A172 (cell line): ENCODE results near the gene USP21. TPM values are rescaled to one million over a fixed set of nuclear protein-coding genes. Genes with fewer than 3 reads are reported as not detected.

Experiments
- DNase-seq: peaks from one replicate; pipeline ENCODE4 v3.0.0-alpha.2; 2015; ENCODE audit warnings: low spot score
- total RNA-seq: library from RNA; depleted of rRNA; stranded (reverse); fragments of >200 nt; shearing (Covaris generic); gene quantifications from 2 replicates; pipeline ENCODE4 v1.2.3, GENCODE V29; 2014

Gene USP21
- total RNA-seq, 1 experiment from 2014 or later = 5.2 TPM

DNA sequence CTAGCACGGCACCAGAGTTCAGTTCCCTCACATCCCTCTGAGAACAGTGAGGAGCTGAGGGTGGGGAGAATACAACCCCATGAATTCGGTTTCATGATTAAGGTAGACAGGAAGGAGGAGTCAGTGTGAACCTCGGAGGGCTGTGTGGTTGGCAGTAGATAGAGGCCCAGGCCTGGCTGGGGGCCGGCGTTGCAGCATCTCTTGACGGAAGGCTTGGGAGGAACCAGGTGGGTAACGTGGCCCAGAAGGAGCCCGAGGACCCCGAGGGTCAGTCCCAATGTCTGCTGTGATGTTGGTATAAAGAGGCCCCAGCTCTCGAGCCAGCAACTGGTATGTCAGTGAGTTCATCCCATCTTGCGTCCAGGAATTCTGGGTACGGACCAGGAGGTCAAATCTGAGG lies 12.4 kb downstream of the USP21 start:
- DNase-seq = no peak

DNA sequence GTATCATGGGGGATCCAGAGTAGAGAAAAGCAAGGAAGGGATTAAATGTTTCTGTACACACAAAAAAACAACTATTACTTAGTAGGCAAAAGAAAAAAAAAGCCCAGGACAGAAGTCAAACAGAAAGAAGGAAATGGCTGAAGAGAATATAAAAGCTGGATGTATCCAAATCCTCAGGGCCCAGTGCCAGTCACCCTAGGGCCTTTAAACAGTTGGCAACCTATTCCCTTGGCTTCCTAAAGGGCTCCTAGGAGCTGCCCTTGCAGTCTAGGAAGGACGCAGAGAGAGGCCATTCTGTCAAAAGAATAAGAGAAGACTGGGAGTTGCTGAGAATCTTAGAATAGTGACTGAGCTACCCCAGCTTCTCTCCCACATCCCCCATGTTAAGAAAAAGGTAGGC lies 13.0 kb downstream of the USP21 start:
- DNase-seq = no peak

DNA sequence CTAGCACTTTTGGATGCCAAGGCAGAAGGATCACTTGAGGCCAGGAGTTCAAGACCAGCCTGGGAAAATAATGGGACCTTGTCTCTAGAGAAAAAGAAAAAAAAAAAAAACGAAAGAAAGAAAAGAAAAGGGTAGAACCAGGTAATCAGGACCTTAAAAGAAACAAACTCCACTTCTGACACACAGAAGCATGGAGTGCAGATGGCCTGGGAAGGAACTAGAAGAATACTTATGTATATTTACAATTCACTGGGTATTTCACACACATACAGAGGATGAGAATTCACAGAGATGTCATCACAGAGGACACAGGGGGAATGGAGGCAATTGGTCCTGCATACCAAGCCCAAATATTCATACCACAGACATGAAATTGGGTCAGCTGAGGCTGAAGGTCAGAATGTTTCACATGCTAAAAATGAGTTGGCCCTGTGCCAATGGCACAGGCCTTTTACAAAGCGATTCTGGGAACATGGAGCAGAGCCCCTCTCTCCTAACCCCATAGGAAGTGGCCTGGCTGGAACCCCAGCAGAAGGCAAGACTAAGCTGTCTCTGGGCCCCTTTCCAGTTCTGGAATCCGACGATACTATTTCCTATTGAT lies 13.6 kb downstream of the USP21 start:
- no peak for DNase-seq

DNA sequence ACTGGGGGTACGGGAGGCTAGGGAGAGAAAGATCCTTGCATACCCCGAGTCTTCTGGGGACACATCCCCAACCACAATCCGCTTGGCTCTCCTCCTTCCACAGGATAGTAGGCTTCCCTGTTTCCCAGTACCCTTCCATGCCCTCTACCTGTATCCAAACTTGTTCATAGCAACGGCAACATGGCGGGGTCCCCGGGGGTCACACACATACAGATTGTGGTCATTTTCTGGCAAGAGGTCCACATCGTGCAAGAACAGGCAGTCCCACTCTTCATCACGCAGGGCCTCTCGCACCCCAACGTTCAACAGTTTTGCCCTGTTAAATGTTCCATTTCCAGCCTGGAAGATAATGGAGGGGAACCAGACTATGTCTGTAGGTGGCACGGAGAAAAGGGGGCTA lies 14.4 kb downstream of the USP21 start:
- no peak for DNase-seq

DNA sequence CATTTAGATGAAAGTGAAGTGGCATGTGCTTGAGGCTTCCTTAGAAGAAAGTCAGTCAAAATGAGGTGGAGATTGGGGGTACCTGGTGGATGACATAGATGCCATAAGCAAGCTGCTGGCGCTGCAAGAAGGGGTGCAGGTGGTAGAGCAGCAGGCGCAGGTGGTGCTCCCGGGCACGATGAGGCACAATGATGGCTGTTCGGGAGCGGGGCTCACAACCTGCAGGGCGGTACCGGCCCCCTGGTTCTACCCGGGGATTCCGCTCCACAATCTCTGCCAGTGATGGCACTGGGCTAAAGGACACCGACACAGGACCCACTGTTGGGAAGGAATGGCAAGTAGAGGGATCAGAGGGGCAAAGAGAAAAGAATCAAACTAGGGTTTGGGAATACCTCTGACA lies 15.6 kb downstream of the USP21 start:
- no peak for DNase-seq

DNA sequence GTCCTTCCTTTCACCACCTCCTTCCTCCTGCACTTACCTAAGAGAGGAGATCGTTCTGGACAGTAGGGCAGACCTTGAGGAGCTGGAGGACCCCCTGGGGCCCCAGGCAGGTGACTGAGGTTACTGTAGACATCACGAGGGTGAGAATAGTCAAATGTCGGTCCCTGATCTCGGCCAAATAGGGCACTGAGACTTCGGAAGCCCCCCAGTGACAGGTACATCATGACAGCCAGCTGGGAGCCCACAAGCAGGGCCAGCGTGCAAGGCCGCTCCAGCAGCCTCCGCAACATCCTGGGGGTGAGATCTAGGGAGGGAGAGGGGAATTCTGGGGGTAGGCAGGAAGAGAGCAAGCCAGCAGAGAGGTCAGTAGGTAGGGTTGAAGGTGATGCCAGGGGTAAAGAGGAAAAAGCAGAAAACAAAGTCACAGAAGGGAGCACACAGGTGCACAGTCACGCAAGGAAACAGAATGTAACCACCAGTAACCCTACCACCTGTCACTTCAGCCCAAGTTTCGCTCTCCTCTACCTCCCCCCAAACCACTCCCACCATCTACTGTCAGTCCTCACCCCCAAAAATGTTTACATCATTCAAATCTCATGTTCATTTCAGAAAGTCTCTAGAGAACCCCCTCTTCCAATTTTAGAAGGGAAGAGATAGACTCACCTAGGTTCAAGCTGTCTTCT lies 16.6 kb downstream of the USP21 start:
- no peak for DNase-seq

DNA sequence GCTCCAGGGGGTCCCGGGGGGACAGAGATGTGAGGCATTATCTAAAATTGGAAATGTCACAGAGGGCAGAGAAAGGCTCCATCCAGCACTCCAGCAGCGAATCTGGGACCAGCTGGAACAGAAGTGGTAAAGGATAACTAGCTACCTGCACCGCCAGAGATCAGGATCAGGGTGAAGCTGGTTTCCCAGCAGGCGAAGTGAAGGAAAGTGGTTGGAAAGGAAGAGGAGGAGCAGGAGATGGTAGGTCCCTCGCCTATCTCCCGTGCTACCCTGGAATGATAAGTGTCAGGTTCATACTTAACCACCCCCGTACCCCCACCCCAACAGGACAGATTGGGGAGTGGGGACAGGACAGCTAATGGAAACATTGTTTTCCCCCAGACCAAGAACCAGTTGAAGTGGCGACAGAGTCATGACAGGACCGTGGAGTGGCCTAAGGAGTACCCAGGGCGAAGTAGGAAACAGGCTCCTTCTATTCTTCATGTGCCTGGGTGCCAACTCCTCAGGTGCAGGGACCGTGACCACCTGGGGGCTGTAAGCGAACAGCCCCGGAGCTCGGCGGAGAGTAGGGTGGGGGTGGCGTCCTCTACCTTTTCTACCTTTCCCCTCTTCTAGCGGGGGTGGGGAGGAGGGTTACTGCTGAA lies 17.3 kb downstream of the USP21 start:
- no peak for DNase-seq

DNA sequence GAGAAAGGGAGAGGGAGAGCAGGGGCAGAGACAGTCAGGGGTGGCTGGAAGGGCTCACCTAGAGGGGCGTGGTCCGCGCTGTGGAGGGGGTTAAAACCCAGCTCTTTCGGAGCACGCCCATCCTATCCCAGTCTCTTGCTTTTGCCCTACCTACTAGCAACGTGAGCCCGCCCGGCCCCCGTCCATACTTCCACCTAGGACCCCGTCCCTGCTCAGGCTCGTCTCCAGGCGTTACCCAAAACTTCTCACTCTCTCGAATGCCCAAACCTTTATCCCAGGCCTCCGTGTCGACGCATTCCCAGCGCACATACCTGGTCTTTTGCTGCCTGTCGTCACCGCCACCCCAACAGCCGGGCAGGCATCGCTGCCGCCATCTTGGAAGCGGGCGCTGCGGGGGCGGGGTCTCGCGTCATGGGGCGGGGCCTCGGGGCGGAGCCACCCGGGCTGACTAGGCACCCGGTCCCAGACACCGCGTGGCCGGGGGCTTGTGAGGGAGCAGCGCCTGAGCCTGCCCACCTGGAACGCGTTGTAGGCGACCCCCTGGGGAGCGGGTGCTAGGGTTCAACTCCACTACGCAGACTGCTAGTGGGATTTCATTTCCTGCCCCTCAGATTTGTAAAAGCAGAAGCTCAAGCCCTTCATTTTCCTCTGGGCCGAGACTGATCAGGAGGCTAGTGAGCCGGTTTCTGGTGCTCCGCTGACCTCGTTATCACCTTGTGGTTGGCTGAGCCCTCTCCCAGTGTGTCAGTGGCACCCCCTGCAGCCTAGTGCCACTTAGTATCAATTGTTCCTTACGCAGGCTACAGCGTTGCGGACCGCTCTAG lies 18.0 kb downstream of the USP21 start, which contains the start of gene B4GALT3:
TSS of gene B4GALT3 (minus strand) at position 396 of the 824 bp plus-strand sequence. CDS start 1,447 bp downstream, outside the sequence.
- peak; percentile 77 for DNase-seq

DNA sequence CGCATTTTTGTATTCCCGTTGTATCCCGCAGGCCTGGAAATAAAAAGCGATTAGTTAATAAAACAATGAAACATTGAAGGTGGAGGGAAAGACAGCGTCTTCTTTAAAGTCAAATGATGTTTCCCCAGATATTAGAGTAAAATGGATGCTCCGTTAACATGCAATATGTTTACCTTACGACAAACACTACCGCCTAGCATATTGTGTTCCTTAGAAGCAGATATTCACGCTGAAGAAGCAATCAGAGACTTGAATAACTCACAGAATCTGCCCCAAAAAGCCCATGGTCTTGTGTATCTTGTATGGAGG lies 18.6 kb downstream of the USP21 start:
- DNase-seq = no peak

DNA sequence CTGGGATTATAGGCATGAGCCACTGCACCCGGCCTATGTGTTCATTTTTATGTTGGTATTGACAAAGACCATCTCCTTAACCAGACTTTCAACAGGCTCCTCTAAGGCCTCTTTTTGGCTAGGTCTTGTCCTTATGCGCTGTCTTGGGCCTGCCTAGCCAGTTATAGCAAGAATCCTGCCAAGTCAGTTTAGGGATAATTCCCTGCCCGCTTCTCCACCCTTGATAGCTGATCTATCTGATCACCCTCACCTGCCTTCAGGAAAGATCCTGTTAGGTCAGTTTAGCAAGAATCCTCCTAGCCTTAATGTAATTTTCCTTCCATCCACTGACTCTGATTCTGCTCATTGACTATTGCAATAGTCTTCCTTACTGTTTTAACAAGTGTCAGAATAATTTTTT lies 20.4 kb downstream of the USP21 start:
- DNase-seq = no peak

DNA sequence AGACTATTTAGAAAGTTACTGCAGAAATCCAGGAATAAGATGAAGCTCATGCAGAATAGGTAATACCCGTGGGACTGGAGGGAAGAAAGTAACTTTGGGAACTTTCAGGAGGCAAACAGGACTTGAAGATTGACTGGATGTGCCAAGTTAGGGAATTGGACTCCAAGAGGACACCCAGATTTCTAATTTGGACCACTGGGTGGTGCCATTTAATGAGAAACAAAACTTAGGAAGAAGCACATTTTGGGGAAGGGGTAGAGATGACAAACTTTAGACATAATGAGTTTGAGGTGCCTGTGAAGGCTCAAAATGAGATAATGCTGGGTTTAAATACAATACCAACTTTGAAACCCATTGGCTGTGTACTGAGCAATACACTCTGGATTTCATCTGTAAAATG lies 21.3 kb downstream of the USP21 start:
- peak; percentile 32 for DNase-seq

DNA sequence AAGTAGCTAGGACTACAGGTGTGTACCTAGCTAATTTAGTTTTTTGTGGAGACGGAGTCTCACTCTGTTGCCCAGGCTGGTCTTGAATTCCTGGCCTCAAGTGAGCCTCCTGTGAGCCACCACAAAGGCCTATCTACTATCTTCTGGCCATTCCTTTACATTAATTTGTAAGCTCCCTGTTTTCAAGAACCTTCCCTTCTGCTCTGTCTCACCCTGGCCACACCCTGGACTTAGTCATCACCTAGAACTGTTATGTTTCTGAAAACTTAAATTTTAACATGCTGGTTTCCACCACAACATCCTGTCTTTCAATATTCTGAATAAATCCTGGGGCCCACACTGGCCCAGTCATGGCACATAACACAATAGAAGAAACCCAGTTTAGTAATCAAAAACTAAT lies 22.9 kb downstream of the USP21 start:
- DNase-seq = peak; percentile 84

DNA sequence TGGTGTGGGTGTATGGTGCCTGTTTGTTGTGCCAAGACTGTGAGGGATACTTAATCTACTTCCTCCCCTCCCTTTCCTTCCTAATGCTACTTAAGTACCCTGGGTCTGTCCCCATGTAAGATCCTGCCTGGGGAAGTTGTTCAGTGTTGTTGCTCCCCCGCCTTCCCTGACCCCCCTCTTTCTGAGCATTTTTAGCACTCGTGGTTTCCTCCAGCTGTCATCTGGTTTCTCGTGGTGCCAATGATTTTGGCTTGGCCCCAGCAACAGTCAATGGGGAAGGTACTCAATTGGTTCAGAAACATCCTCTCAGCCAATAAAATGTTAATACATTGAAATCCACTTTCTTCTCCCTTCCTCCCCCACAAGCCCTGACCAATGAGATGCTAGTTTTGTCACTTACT lies 26.0 kb downstream of the USP21 start:
- peak; percentile 47 for DNase-seq

DNA sequence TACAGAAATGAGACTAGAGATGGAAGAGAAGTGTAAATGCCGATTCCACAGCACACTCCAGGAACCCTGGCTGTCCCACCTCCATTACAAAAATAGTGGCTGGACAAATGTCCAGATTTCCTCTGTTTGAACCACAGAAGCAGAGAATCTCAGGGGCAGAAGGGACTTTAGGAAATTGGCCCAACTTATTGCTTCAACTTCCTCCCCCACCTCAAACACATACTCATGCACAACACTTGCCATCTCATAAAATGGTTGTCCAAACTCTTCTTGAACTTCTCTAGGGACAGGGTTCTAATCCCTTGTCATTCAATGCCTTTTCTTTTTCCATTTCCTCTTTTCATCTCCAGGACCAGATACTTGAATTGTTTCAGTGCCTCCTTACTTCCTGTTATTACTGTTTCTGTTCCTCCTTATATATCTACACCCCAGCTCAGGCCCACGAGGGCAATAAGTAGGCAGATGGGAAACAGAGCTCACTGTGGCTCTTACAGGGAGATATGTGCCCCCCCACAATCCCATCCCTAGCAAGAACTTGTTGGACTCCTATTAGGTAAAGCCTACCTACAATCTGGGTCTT lies 26.5 kb downstream of the USP21 start:
- no peak for DNase-seq

DNA sequence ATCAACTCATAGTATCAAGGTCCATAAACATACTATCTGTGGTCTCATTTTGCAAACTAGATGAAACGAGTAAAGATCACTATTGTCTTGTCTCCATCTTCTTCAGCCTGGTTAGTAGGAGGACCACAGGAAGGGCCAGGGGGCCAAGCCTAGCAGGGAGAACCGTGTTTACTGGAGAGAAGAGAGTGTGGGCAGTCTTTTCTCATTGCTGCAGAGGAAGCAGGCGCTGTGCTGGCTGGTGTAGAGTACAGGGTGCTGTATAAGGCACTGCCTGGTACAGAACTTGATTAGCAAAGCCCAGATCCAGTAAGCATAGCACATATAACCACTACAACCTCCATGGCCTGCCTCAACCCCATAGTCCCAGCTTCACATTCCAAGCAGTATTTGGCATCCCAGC lies 28.0 kb downstream of the USP21 start:
- no peak for DNase-seq

DNA sequence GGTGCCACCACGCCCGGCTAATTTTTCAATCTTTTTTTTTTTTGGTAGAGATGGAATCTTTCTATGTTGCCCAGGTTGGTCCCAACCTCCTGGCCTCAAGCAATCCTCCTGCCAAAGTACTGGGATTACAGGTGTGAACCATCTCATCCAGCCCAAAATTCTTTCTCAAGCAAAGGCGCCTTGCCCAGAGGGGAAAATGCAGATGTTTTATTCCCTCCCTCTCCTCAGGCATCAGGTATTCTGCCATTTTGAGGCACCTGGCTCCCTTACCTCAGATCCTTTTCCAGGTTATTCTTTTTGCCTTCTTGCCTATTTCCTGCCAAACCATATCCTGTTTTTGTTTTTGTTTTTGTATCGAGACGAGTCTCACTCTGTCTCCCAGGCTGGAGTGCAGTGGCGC lies 29.1 kb downstream of the USP21 start:
- DNase-seq = no peak

DNA sequence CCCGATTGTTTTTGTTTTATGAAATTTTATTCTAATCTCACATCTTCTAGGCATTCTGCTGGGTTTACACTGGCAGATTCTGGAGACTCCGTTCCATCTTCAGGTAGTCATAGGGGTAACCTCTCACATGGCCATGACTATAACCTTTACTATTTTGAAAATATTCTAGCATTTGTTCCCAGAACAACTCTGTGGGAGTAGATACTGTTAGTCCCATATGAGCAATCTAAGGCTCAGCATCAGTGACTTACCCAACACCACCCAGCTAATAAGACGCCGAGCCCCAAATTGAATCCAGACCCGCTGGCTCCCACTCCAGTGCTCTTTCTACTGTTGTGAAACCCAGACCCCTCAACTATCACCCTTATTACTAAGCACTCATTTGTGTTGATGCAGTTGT lies 29.7 kb downstream of the USP21 start:
- DNase-seq = no peak

DNA sequence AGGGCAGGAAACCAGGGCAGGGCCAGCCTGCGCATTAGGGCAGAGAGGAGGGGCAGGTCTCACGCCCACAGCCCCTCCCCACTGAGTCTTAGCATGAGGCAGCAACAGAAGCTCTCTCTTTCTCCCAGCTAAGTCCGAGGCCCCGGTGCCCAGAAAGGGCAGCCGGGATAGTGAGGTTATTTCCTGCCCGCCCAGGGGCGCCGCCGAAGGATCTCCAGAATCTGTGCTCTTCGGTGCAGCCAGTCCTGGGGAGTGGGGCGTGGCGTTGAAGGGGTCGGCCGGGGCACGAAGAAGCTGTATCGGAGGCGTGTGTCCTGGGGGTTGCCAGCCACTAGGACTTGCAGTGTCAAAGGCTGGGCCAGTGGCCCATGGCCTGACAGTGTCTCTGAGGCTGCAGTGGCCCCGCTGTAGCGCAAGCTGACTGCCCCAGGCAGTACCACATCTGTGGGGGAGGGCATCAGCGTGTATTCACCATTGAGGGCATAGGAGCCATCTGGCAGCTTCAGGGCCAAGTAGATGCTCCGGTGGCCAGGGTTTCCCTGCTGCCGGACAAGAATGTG lies 31.7 kb downstream of the USP21 start:
- no peak for DNase-seq

DNA sequence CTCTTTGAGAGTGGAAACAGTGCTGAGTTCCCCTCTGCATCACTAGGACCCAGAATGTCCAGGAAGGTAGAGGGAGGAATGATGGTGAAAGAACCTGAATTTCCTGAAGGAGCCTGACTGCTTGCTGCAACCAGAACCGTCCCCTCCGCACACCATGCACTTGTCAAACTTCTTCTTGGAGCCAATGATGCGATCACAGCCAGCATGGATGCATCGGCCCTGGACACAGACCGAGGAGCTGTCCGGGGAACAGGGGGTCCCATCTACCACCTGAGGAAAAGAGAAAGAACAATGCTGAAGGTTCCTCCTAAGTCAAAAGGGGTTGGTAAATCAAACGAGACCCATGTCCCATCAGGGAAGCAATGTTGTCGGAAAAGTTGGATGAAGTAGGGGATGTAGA lies 32.7 kb downstream of the USP21 start:
- no peak for DNase-seq

DNA sequence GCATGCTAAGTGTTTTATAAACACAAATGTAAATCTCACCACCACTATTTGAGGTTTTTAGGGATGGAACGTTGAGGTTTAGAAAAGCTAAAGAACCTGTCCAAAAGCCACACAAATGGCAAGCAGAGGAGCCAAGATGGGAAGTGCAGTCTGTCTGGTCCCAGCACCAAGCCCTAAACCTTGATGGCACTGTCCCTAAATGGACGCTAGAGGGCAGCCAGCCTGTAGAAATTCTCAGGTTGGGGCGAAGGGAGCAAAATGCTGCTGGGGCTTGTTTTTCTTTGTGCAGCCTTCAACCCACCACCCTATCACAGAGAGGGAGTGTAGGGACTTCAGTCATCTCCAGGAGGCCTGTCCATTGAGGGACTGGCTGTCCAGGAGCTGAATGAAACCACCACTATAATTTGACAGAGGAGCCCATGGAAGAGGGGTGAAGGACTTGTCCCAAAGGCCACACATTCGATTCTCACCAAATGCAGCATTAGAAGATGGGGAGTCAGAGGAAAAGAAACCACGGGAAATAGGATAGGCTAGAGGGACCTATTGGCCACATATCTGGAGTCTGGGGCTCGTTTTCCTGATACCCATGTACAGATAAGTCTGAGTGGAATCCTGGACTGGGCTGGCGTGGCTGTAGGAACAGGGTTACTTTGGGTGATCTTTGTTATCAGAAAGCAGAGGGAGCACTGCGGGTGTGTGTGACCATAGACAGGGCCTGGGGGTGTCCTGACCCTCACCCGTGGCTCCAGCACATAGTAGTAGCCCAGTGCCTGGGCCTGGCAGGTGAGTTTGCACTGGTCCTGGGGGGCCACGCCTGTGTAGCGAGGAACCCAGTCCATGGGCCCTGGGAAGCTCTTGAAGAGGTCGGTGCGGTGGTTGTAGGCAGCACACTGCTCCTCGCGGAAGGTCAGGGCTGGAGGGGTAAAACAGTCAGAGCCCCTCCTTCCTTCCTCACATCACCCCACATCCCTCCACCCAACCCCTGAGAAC lies 33.5 kb downstream of the USP21 start:
- DNase-seq = peak; percentile 70
